GM21526 (cell line): ENCODE results near the gene MEGF9.

Experiments
- ATAC-seq: cut with Tn5 transposase; IDR thresholded peaks from one replicate; pipeline ENCODE4 v1.9.1; 2021; ENCODE audit warnings: moderate library complexity; ENCODE audit not compliant: unreplicated experiment, low FRiP score

MEGF9 gene

GRCh38 chr9:120734607-120735410 is 20.5 kb upstream of the MEGF9 start:
- ATAC-seq: no peak

GRCh38 chr9:120733190-120733589 is 18.9 kb upstream of the MEGF9 start:
- ATAC-seq: no peak

GRCh38 chr9:120730654-120731514 is 16.6 kb upstream of the MEGF9 start:
- ATAC-seq: no peak

- ATAC-seq: no peak
Measured at GRCh38 chr9:120729791-120730241, 15.5 kb upstream of the MEGF9 start.

- no peak for ATAC-seq
Measured at GRCh38 chr9:120726484-120726883, 12.2 kb upstream of the MEGF9 start.

GRCh38 chr9:120725907-120726306 is 11.6 kb upstream of the MEGF9 start:
- no peak for ATAC-seq

- ATAC-seq: no peak
Measured at GRCh38 chr9:120724757-120725400, 10.6 kb upstream of the MEGF9 start.

- no peak for ATAC-seq
Measured at GRCh38 chr9:120723565-120723964, 9.3 kb upstream of the MEGF9 start.

- ATAC-seq: no peak
Measured at GRCh38 chr9:120720404-120720803, 6.1 kb upstream of the MEGF9 start.

GRCh38 chr9:120718316-120718715 is 4.0 kb upstream of the MEGF9 start:
- no peak for ATAC-seq

GRCh38 chr9:120717176-120717575 is 2.9 kb upstream of the MEGF9 start:
- ATAC-seq: no peak

- ATAC-seq: no peak
Measured at GRCh38 chr9:120716483-120716882, 2.2 kb upstream of the MEGF9 start.

GRCh38 chr9:120715389-120715924 is 1.2 kb upstream of the MEGF9 start:
- ATAC-seq: no peak

GRCh38 chr9:120714846-120715388 is 647 bp upstream of the MEGF9 start:
- ATAC-seq: peak; percentile 28

- ATAC-seq: no peak
Measured at GRCh38 chr9:120713257-120714087, 798 bp downstream of the MEGF9 start.

- no peak for ATAC-seq
Measured at GRCh38 chr9:120712539-120713031, 1.7 kb downstream of the MEGF9 start.

GRCh38 chr9:120711841-120712538 is 2.3 kb downstream of the MEGF9 start:
- no peak for ATAC-seq

GRCh38 chr9:120711354-120711753 is 2.9 kb downstream of the MEGF9 start:
- no peak for ATAC-seq
